HFFc6 (cell line): ENCODE data around the gene FZR1. TPM values are rescaled to one million over a fixed set of nuclear protein-coding genes. Genes with fewer than 3 reads are reported as not detected.

Experiments used
- DNase-seq: peaks from one replicate; pipeline ENCODE4 v3.0.0-alpha.2; 2018
- H3K27ac Mint-ChIP-seq: 2 replicates; pipeline ENCODE4 v1.8.0; 2020; ENCODE audit warnings: mild to moderate bottlenecking, mixed read lengths
- H3K27me3 Mint-ChIP-seq: 2 replicates; pipeline ENCODE4 v1.8.0; 2021; ENCODE audit warnings: mild to moderate bottlenecking, moderate library complexity, mixed read lengths; ENCODE audit not compliant: insufficient read depth
- H3K36me3 Mint-ChIP-seq: 2 replicates; pipeline ENCODE4 v1.8.0; 2021; ENCODE audit warnings: low read depth, mixed read lengths
- H3K4me1 Mint-ChIP-seq: 2 replicates; pipeline ENCODE4 v1.8.0; 2020; ENCODE audit warnings: low read depth, mixed read lengths
- H3K4me3 Mint-ChIP-seq: 2 replicates; pipeline ENCODE4 v1.8.0; 2020; ENCODE audit warnings: mild to moderate bottlenecking, moderate library complexity, mixed read lengths
- H3K9me3 Mint-ChIP-seq: 2 replicates; pipeline ENCODE4 v1.8.0; 2020; ENCODE audit warnings: mild to moderate bottlenecking, mixed read lengths
- total RNA-seq, 6 experiments: library from RNA; stranded (reverse); fragmentation: NEBNext Ultra II Directional; extraction: Animal tissue kit (Norgen Biotek cat#: 25700); gene quantifications; 2 replicates in 1 of 6; 3 replicates in 5 of 6; pipeline ENCODE4 v1.2.3, GENCODE V29; 2021
- TF ChIP-seq, protein P1 (sequence below): fragments of 200-600 bp; sonication (generic); IDR thresholded peaks from 2 replicates; pipeline ENCODE4 v1.5.0; 2021; ENCODE audit warnings: antibody characterized with exemption, mild to moderate bottlenecking

Gene FZR1
- total RNA-seq, 6 experiments from 2014 or later = 43.9 to 56.8 (median 46.0) TPM

DNA sequence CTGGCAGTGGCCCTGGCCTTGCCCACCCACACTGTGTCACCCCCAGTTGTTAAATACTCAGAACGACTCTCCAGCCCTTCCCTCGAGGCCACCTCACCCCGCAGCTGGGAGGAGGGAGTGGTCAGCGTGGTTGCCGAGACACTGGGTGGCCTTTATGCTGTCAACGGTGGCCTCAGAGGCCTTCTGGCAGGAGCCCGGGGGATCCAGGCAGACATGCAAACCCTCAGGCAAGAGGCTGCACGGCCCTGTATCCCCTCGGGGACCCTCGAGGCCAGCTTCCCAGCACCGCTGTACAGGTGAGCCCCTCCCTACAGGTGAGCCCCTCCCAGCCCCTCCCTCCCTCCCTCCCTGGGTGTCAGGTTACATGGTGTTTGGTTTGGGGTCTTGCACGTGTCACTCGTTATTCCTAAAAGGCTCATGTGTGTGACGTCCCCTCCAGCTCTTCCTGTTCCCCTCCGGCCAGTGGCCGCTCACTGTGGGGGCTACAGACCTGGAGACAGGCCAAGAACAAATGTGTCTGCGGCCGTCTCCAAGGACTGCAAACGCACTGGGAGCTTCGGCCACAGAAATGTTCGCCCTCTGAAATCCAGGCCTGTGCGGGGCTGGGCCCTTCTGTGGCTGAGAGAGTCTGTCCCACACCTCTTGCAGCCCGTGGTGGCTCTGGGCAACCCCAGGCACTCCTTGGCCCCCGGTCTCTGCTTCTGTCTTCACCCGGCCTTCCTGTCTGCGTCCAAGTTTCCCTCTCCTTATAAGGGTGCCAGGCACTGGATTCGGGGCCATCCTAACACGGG is 33.0 kb downstream of the FZR1 start, which contains the start of gene TEKTIP1:
Gene TEKTIP1 (plus strand): TSS at position 210 of the 791 bp plus-strand sequence. CDS start 4 bp downstream, at position 214.
- Mint-ChIP-seq H3K9me3 (no peaks in the 10 kb centered on the region), H3K27ac (no peak within 1 kb of the TSS; the same call in none of the 2 replicates), H3K36me3 (peaks cover 9% of the 10 kb centered on the region), H3K4me3 (no peak within 1 kb of the TSS; the same call in 1 of the 2 replicates), H3K4me1 (no peaks in the 10 kb centered on the region), H3K27me3 (peaks cover 6% of the 10 kb centered on the region)
- TF ChIP-seq, protein P1, sequence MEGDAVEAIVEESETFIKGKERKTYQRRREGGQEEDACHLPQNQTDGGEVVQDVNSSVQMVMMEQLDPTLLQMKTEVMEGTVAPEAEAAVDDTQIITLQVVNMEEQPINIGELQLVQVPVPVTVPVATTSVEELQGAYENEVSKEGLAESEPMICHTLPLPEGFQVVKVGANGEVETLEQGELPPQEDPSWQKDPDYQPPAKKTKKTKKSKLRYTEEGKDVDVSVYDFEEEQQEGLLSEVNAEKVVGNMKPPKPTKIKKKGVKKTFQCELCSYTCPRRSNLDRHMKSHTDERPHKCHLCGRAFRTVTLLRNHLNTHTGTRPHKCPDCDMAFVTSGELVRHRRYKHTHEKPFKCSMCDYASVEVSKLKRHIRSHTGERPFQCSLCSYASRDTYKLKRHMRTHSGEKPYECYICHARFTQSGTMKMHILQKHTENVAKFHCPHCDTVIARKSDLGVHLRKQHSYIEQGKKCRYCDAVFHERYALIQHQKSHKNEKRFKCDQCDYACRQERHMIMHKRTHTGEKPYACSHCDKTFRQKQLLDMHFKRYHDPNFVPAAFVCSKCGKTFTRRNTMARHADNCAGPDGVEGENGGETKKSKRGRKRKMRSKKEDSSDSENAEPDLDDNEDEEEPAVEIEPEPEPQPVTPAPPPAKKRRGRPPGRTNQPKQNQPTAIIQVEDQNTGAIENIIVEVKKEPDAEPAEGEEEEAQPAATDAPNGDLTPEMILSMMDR = no peak
- DNase-seq = no peak

DNA sequence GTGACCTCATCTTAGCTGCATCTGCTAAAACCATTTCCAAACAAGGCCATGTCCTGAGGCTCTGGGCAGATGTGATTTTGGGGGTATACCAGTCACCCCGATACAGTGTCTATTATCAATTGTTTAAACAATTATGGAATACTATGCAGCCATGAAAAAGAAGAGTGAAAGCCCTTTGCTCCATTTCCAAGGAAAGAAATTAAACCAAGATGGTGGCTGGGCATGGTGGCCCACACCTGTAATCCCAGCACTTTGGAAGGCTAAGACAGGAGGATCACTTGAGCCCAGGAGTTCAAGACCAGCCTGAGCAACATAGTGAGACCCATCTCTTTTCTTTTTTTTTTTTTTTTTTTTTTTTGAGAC is 33.6 kb downstream of the FZR1 start:
- H3K9me3 Mint-ChIP-seq = no peaks in the 10 kb centered on the region
- H3K4me1 Mint-ChIP-seq = no peaks in the 10 kb centered on the region
- peaks cover 6% of the 10 kb centered on the region for H3K27me3 Mint-ChIP-seq
- DNase-seq = no peak
- no peak overlapping the region; the same call in 1 of the 2 replicates for H3K27ac Mint-ChIP-seq
- no peak overlapping the region; the same call in 1 of the 2 replicates for H3K4me3 Mint-ChIP-seq
- TF ChIP-seq, protein P1 = no peak
- peaks cover 9% of the 10 kb centered on the region for H3K36me3 Mint-ChIP-seq

DNA sequence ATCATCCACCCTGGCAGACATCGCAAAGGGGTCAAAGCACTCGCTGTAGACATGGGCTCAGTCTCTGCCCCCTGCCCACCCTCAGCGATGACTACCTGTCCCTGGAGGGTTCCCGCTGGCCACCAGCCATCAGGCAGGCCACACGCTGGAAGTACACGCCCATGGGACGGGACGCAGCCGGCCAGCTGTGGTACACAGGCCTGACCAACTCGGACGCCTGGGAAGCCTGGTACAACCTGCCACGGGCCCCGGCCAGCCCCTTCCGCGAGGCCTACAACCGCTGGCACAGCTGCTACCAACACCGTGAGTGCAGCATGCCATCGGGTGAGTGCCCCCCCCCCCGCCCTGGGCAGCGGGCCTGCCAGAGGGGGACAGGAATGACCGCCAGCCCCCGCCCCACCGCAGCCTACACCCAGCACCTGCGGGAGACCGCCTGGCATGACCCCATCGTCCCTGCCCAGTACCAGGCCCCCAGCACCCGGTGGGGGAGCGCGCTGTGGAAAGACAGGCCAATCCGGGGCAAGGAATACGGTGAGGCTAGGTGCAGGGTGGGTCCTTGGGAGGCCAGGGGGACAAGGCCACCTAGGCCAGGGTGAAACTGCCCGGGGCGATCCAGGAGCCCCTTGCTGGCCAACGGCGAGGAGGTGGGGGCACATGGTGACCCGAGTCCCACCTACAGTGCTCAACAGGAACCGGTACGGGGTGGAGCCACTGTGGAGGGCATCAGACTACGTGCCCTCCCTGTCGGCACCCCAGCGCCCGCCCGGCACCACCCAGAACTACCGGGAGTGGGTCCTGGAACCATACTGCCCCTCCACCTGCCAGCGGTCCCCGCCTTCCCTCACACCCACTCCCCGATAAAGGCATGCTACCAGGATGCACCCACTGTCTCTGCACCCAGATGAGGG is 37.3 kb downstream of the FZR1 start:
- TF ChIP-seq, protein P1 = no peak
- Mint-ChIP-seq H3K36me3 (peaks cover 13% of the 10 kb centered on the region), H3K4me3 (no peak overlapping the region), H3K27me3 (peaks cover 6% of the 10 kb centered on the region), H3K27ac (no peak overlapping the region), H3K4me1 (no peaks in the 10 kb centered on the region), H3K9me3 (no peaks in the 10 kb centered on the region)
- DNase-seq = no peak

DNA sequence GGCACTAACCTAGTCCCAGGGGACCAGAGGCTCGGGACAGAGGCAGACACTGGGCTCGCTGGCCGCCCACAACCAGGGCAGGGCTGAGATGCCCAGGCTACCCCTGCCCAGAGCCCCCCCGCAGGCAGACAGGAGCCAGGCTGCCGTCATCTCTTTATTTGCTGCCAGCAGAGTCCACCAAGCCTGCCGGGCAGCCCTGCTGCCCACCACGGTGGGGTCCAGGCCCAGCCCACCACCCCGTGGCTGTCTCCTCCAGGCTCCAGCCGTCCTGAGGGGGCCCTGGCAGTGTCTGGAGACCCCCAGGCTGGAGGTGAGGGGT is 37.9 kb downstream of the FZR1 start:
- Mint-ChIP-seq H3K27me3 (peaks cover 6% of the 10 kb centered on the region), H3K36me3 (peaks cover 13% of the 10 kb centered on the region), H3K9me3 (no peaks in the 10 kb centered on the region), H3K27ac (no peak overlapping the region), H3K4me3 (no peak overlapping the region), H3K4me1 (no peaks in the 10 kb centered on the region)
- TF ChIP-seq, protein P1 = no peak
- DNase-seq = no peak

DNA sequence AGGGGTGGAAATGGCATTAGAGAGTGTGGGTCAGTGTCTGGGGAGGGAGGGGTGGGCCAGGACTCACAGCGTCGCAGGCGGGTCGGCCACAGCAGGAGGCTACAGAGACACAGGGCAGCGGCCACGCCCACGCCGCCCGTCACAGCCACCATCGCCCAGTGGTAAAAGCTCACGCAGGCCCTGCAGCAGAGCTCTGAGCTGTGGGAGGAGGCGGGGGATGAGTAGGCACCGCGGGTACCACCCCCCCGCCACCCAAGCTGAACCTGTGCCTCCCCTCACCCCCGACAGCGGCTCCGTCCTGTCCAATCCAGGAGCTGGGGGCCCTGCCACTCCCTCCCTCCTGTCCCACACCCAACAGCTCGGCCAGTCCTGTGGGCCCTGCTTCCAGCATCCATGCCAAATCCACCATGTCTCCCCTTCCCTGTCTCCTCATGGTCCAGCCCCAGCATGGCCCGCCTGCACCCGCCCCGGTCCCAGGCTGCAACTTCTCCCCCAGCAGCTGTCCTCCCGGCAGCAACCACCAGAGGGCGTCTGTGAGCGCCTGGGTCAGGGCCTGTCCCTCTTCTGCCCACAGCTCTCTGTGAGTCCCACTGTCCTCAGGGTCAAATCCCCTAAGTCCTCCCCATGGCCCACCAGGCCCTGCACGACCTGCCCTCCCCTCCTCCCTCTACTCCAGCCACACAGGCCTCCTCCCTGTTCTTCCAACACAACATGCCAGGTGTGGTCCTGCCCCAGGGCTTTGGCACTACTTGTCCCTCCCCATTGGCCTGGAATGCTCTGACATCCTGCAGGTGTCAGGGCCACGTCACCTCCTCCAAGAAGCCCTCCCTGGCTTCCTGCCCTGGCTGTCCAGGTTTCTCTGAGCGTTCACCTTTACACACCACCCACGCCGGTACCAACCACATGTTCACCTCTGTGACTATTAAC is 38.9 kb downstream of the FZR1 start:
- no peaks in the 10 kb centered on the region for H3K4me1 Mint-ChIP-seq
- peaks cover 6% of the 10 kb centered on the region; the same call in 1 of the 2 replicates for H3K36me3 Mint-ChIP-seq
- H3K4me3 Mint-ChIP-seq = no peak overlapping the region
- H3K9me3 Mint-ChIP-seq = no peaks in the 10 kb centered on the region
- peak overlapping the region; percentile 26; the same call in 1 of the 2 replicates for H3K27ac Mint-ChIP-seq
- TF ChIP-seq, protein P1 = peak; percentile 97
- peak; percentile 30 for DNase-seq
- peaks cover 5% of the 10 kb centered on the region for H3K27me3 Mint-ChIP-seq
